OCI-LY1 (cell line): ENCODE data around the gene DUS2.
"Not testable (repeated sequence)": the region's sequence is repeated elsewhere in the genome, so short reads cannot be mapped to it uniquely, and the experiment has no call there.

ENCODE experiments used
- EZH2 ChIP-seq: fragments of 200-600 bp; sonication (generic), shearing (Covaris generic); IDR thresholded peaks from 2 replicates; pipeline ENCODE4 v1.8.0; 2017; ENCODE audit warnings: borderline replicate concordance, mixed run types, mild to moderate bottlenecking, antibody characterized with exemption, low read length, moderate library complexity, mixed read lengths
- TF ChIP-seq, protein P1 (sequence below): fragments of 200-600 bp; sonication (generic), shearing (Covaris generic); IDR thresholded peaks from 2 replicates; pipeline ENCODE4 v1.5.1; 2017; ENCODE audit warnings: mild to moderate bottlenecking, antibody characterized with exemption, low read length, moderate library complexity, mixed read lengths

DNA sequence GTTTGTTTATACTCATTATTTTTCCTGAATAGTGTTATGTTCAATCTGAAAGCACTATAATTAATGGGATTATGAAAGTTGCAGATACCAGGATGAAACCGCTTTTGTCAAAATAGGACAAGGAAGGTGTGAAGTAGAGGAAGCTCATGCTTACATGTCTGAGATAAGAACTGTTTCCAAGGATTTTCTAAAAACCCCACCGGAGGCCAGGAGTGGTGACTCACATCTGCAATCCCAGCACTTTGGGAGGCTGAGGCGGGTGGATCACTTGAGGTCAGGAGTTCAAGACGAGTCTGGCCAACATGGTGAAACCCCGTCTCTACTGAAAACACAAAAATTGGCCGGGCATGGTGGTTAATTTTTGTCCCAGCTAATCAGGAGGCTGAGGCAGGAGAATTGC lies 7.0 kb downstream of the DUS2 start:
- TF ChIP-seq, protein P1, sequence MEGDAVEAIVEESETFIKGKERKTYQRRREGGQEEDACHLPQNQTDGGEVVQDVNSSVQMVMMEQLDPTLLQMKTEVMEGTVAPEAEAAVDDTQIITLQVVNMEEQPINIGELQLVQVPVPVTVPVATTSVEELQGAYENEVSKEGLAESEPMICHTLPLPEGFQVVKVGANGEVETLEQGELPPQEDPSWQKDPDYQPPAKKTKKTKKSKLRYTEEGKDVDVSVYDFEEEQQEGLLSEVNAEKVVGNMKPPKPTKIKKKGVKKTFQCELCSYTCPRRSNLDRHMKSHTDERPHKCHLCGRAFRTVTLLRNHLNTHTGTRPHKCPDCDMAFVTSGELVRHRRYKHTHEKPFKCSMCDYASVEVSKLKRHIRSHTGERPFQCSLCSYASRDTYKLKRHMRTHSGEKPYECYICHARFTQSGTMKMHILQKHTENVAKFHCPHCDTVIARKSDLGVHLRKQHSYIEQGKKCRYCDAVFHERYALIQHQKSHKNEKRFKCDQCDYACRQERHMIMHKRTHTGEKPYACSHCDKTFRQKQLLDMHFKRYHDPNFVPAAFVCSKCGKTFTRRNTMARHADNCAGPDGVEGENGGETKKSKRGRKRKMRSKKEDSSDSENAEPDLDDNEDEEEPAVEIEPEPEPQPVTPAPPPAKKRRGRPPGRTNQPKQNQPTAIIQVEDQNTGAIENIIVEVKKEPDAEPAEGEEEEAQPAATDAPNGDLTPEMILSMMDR = not testable (repeated sequence)
- not testable (repeated sequence) for TF ChIP-seq EZH2
